HepG2 (cell line): Measurements from ENCODE around the gene COMMD2. TPM values are rescaled to one million over a fixed set of nuclear protein-coding genes. Genes with fewer than 3 reads are reported as not detected.

Experiments used
- ARID5B ChIP-seq: IDR thresholded peaks from 2 replicates; pipeline ENCODE4 v1.4.0; 2020; ENCODE audit warnings: mild to moderate bottlenecking, missing genetic modification reagents
- ARNTL ChIP-seq: sonication (generic); formaldehyde crosslinking; IDR thresholded peaks from 2 replicates; pipeline ENCODE4 v1.4.0; 2020; ENCODE audit warnings: mild to moderate bottlenecking, missing genetic modification reagents
- FLYWCH1 ChIP-seq: sonication (generic); formaldehyde crosslinking; IDR thresholded peaks from 2 replicates; pipeline ENCODE4 v1.8.1; 2023; ENCODE audit warnings: mild to moderate bottlenecking, missing genetic modification reagents
- GABPB1 ChIP-seq: IDR thresholded peaks from 2 replicates; pipeline ENCODE4 v1.6.1; 2016; ENCODE audit warnings: mild to moderate bottlenecking, missing genetic modification reagents, moderate library complexity, missing compliant biosample characterization
- HMG20B ChIP-seq: conservative IDR thresholded peaks from 2 replicates; pipeline ENCODE4 v1.6.1; 2016; ENCODE audit warnings: missing genetic modification reagents, missing compliant biosample characterization
- KMT2B ChIP-seq: IDR thresholded peaks from 2 replicates; pipeline ENCODE4 v1.6.1; 2016; ENCODE audit warnings: missing genetic modification reagents, missing compliant biosample characterization
- NFYB ChIP-seq: sonication (generic); formaldehyde crosslinking; IDR thresholded peaks from 2 replicates; pipeline ENCODE4 v1.4.0; 2020; ENCODE audit warnings: missing genetic modification reagents
- NFYC ChIP-seq: IDR thresholded peaks from 2 replicates; pipeline ENCODE4 v1.6.1; 2016; ENCODE audit warnings: missing genetic modification reagents, missing compliant biosample characterization
- SOX5 ChIP-seq: IDR thresholded peaks from 2 replicates; pipeline ENCODE4 v1.6.1; 2016; ENCODE audit warnings: borderline replicate concordance
- THAP11 ChIP-seq: IDR thresholded peaks from 2 replicates; pipeline ENCODE4 v1.6.1; 2016; ENCODE audit warnings: missing biosample characterization, missing genetic modification reagents
- YEATS4 ChIP-seq: sonication (generic); formaldehyde crosslinking; IDR thresholded peaks from 2 replicates; pipeline ENCODE4 v1.4.0; 2020; ENCODE audit warnings: missing genetic modification reagents, borderline replicate concordance
- ZFP82 ChIP-seq: sonication (generic); formaldehyde crosslinking; IDR thresholded peaks from 2 replicates; pipeline ENCODE4 v1.5.1; 2020; ENCODE audit warnings: mild to moderate bottlenecking, missing genetic modification reagents, borderline replicate concordance
- ZMYM4 ChIP-seq: sonication (generic); formaldehyde crosslinking; IDR thresholded peaks from 2 replicates; pipeline ENCODE4 v1.8.1; 2023; ENCODE audit warnings: mild to moderate bottlenecking, missing genetic modification reagents
- ZNF101 ChIP-seq: sonication (generic); formaldehyde crosslinking; IDR thresholded peaks from 2 replicates; pipeline ENCODE4 v1.4.0; 2020; ENCODE audit warnings: mild to moderate bottlenecking, low read depth, missing genetic modification reagents, borderline replicate concordance
- ZNF142 ChIP-seq: sonication (generic); formaldehyde crosslinking; IDR thresholded peaks from 2 replicates; pipeline ENCODE4 v1.4.0; 2020; ENCODE audit warnings: missing genetic modification reagents
- ZNF143 ChIP-seq: sonication (generic); formaldehyde crosslinking; IDR thresholded peaks from 2 replicates; pipeline ENCODE4 v1.4.0; 2020; ENCODE audit warnings: missing genetic modification reagents
- ZNF512B ChIP-seq: sonication (generic); formaldehyde crosslinking; IDR thresholded peaks from 2 replicates; pipeline ENCODE4 v1.5.1; 2020; ENCODE audit warnings: missing genetic modification reagents, mild to moderate bottlenecking, borderline replicate concordance
- ZNF629 ChIP-seq: sonication (generic); formaldehyde crosslinking; conservative IDR thresholded peaks from 2 replicates; pipeline ENCODE4 v1.5.0; 2020; ENCODE audit warnings: missing genetic modification reagents
- polyA plus RNA-seq, 8 experiments: library from polyadenylated mRNA; depleted of rRNA in 3 of 8; stranded (reverse) in 7 of 8; unstranded in 1 of 8; fragments of >200 nt; fragmentation: Illumina TruSeq in 4 of 8; extraction: Trizol in 4 of 8; gene quantifications; 2 replicates each; pipeline versions ENCODE4 v1.2.1 to v1.2.3, GENCODE V29; 2011 to 2016; ENCODE audit warnings: low read depth in 4 of 8, missing spikeins in 1 of 8, mixed read lengths in 1 of 8; ENCODE audit not compliant: insufficient read depth in 1 of 8
- total RNA-seq, 5 experiments: library from RNA; depleted of rRNA; stranded (reverse); fragments of >200 nt; fragmentation: Illumina TruSeq; extraction: Trizol; gene quantifications; 2 replicates each; pipeline ENCODE4 v1.2.3, GENCODE V29; 2016; ENCODE audit warnings: low read depth in 1 of 5

Gene COMMD2
- total and polyA plus RNA-seq, 2 of the 13 experiments (the other 11 are each of a cell fraction or from before 2014, with no cell fraction given) = 33.0 to 57.6 TPM

- no peak for TF ChIP-seq ARNTL (CRISPR knock-in tag)
- no peak for TF ChIP-seq ZNF101 (CRISPR knock-in tag)
- TF ChIP-seq ZMYM4 = peak; percentile 100
- peak; percentile 76 for TF ChIP-seq ZNF143
- TF ChIP-seq THAP11 (CRISPR knock-in tag) = peak; percentile 96
- peak; percentile 56; the same call in 1 of the 2 replicates for TF ChIP-seq SOX5 (CRISPR knock-in tag)
- TF ChIP-seq NFYB (CRISPR knock-in tag) = peak; percentile 16; the same call in 1 of the 2 replicates
- TF ChIP-seq ZNF142 (CRISPR knock-in tag) = peak; percentile 61; the same call in 1 of the 2 replicates
- TF ChIP-seq FLYWCH1 (CRISPR knock-in tag) = no peak
- peak; percentile 31; the same call in 1 of the 2 replicates for TF ChIP-seq NFYC (CRISPR knock-in tag)
- TF ChIP-seq GABPB1 (CRISPR knock-in tag) = peak; percentile 100
- peak; percentile 99 for TF ChIP-seq KMT2B
- TF ChIP-seq YEATS4 = peak; percentile 99
- TF ChIP-seq ZNF512B (CRISPR knock-in tag) = peak; percentile 23; the same call in 1 of the 2 replicates
- no peak; the same call in 1 of the 2 replicates for TF ChIP-seq ZFP82 (CRISPR knock-in tag)
- peak; percentile 77 for TF ChIP-seq HMG20B (CRISPR knock-in tag)
- TF ChIP-seq ZNF629 = no peak
- TF ChIP-seq ARID5B (CRISPR knock-in tag) = peak; percentile 91
These were observed at the start of gene COMMD2 (continued) for GRCh38 chr3:149752051-149752787.
